ENCODE measurements around the gene MID1IP1. TPM values are rescaled to one million over a fixed set of nuclear protein-coding genes. Genes with fewer than 3 reads are reported as not detected.

The MID1IP1 gene
- total RNA-seq, 4 donors from 2014 or later = 51.5 to 119 (median 69.0) TPM

GRCh38 chrX:38839277-38839676 lies 38.0 kb downstream of the MID1IP1 start:
- no peaks in the 10 kb centered on the region for H3K27me3 ChIP-seq
- intact Hi-C loops (cut with DNase I) = no loop called here
- H3K9me3 ChIP-seq = no peaks in the 10 kb centered on the region
- no peak overlapping the region for H3K27ac ChIP-seq (replicated peaks in 1 of 4)
- no peaks in the 10 kb centered on the region for H3K36me3 ChIP-seq
- TF ChIP-seq EP300 (IDR thresholded peaks at IDR 0.05) (no peak), CTCF (IDR thresholded peaks at IDR 0.05) (no peak), POLR2A (IDR thresholded peaks at IDR 0.05; ENCODE audit: low read depth) (no peak), POLR2AphosphoS5 (IDR thresholded peaks at IDR 0.05) (no peak)
- no peak overlapping the region for H3K4me3 ChIP-seq
- no peak for DNase-seq (ENCODE audit: extremely low spot score)
- WGBS = 81% methylated on average over 3 of the region's 3 CpGs
- no peaks in the 10 kb centered on the region for H3K4me1 ChIP-seq

- H3K9me3 ChIP-seq = no peaks in the 10 kb centered on the region
- no peak for TF ChIP-seq POLR2A (IDR thresholded peaks at IDR 0.05; ENCODE audit: low read depth)
- TF ChIP-seq POLR2AphosphoS5 (IDR thresholded peaks at IDR 0.05) = no peak
- no peak for TF ChIP-seq CTCF (IDR thresholded peaks at IDR 0.05)
- TF ChIP-seq EP300 (IDR thresholded peaks at IDR 0.05) = no peak
- no peak overlapping the region for H3K4me3 ChIP-seq
- 75% methylated on average over 1 of the region's 1 CpG for WGBS
- H3K27ac ChIP-seq (replicated peaks in 1 of 4) = no peak overlapping the region
- DNase-seq (ENCODE audit: extremely low spot score) = no peak
- intact Hi-C loops (cut with DNase I) = no loop called here
- H3K4me1 ChIP-seq = no peaks in the 10 kb centered on the region
- H3K27me3 ChIP-seq = no peaks in the 10 kb centered on the region
- H3K36me3 ChIP-seq = no peaks in the 10 kb centered on the region
Observed at GRCh38 chrX:38839944-38840343, 38.7 kb downstream of the MID1IP1 start.

- intact Hi-C loops (cut with DNase I) = no loop called here
- Histone ChIP-seq H3K4me1 (no peaks in the 10 kb centered on the region), H3K9me3 (no peaks in the 10 kb centered on the region), H3K36me3 (no peaks in the 10 kb centered on the region), H3K27ac (replicated peaks in 1 of 4) (no peak overlapping the region), H3K27me3 (no peaks in the 10 kb centered on the region), H3K4me3 (no peak overlapping the region)
- 58% methylated on average over 2 of the region's 2 CpGs for WGBS
- TF ChIP-seq POLR2A (IDR thresholded peaks at IDR 0.05; ENCODE audit: low read depth) (no peak), EP300 (IDR thresholded peaks at IDR 0.05) (no peak), CTCF (IDR thresholded peaks at IDR 0.05) (no peak), POLR2AphosphoS5 (IDR thresholded peaks at IDR 0.05) (no peak)
- no peak for DNase-seq (ENCODE audit: extremely low spot score)
Observed at GRCh38 chrX:38841750-38842149, 40.5 kb downstream of the MID1IP1 start.

GRCh38 chrX:38845426-38845825 lies 44.2 kb downstream of the MID1IP1 start:
- TF ChIP-seq POLR2A (IDR thresholded peaks at IDR 0.05; ENCODE audit: low read depth) (no peak), EP300 (IDR thresholded peaks at IDR 0.05) (no peak), CTCF (IDR thresholded peaks at IDR 0.05) (no peak), POLR2AphosphoS5 (IDR thresholded peaks at IDR 0.05) (no peak)
- Histone ChIP-seq H3K4me1 (no peaks in the 10 kb centered on the region), H3K36me3 (no peaks in the 10 kb centered on the region), H3K27me3 (no peaks in the 10 kb centered on the region), H3K27ac (replicated peaks in 1 of 4) (no peak overlapping the region), H3K9me3 (no peaks in the 10 kb centered on the region), H3K4me3 (no peak overlapping the region)
- DNase-seq (ENCODE audit: extremely low spot score) = no peak
- 73% methylated on average over 4 of the region's 4 CpGs for WGBS
- intact Hi-C loops (cut with DNase I) = no loop called here

GRCh38 chrX:38847206-38847902 lies 46.1 kb downstream of the MID1IP1 start:
- Histone ChIP-seq H3K4me3 (no peak overlapping the region), H3K27me3 (no peaks in the 10 kb centered on the region), H3K4me1 (no peaks in the 10 kb centered on the region), H3K9me3 (no peaks in the 10 kb centered on the region), H3K36me3 (no peaks in the 10 kb centered on the region), H3K27ac (replicated peaks in 1 of 4) (no peak overlapping the region)
- intact Hi-C loops (cut with DNase I) = no loop called here
- TF ChIP-seq EP300 (IDR thresholded peaks at IDR 0.05) (no peak), CTCF (IDR thresholded peaks at IDR 0.05) (no peak), POLR2AphosphoS5 (IDR thresholded peaks at IDR 0.05) (no peak), POLR2A (IDR thresholded peaks at IDR 0.05; ENCODE audit: low read depth) (no peak)
- DNase-seq (ENCODE audit: extremely low spot score) = no peak
- WGBS = 73% methylated on average over 5 of the region's 5 CpGs

Measured in esophagus muscularis mucosa (tissue), 4 donors.